ENCODE results near the gene GAS5. TPM values are rescaled to one million over a fixed set of nuclear protein-coding genes. Genes with fewer than 3 reads are reported as not detected.

The GAS5 gene
- total and polyA plus RNA-seq, 10 of the 15 experiments (the other 5 are each of a cell fraction or from before 2014, with no cell fraction given) = 289 to 1,137 (median 699) TPM

GRCh38 chr1:173863224-173864161 lies 4.3 kb downstream of the GAS5 start (continued):
- TF ChIP-seq PBX3 (IDR thresholded peaks at IDR 0.05; ENCODE audit: insufficient replicate concordance, low read depth, low read length) (no peak), PAX8 (IDR thresholded peaks at IDR 0.05) (no peak), ETV6 (conservative IDR thresholded peaks at IDR 0.05 in 1 of 2, IDR thresholded peaks at IDR 0.05 in 1 of 2; ENCODE audit: borderline replicate concordance in 1 of 2, low read depth in 1 of 2) (no peak), RELA (IDR thresholded peaks at IDR 0.05; ENCODE audit: borderline replicate concordance, partially characterized antibody) (no peak), SMC3 (IDR thresholded peaks at IDR 0.05; ENCODE audit: borderline replicate concordance, low read length) (no peak), GABPA (IDR thresholded peaks at IDR 0.05; ENCODE audit: low read depth) (no peak), MTA2 (IDR thresholded peaks at IDR 0.05; ENCODE audit: low read depth) (no peak), KAT2A (conservative IDR thresholded peaks at IDR 0.05; ENCODE audit: control insufficient read depth, low read depth, low read length) (no peak), E4F1 (IDR thresholded peaks at IDR 0.05; ENCODE audit: borderline replicate concordance, partially characterized antibody) (no peak), CTCF (IDR thresholded peaks at IDR 0.05 in 2 of 3, conservative IDR thresholded peaks at IDR 0.05 in 1 of 3; ENCODE audit: control insufficient read depth in 2 of 3, extremely low read depth in 1 of 3, insufficient read depth in 1 of 3, low read depth in 3 of 3, low read length in 3 of 3) (no peak), BHLHE40 (IDR thresholded peaks at IDR 0.05; ENCODE audit: borderline replicate concordance in 1 of 2, low read depth in 2 of 2, low read length in 1 of 2) (no peak), SIX5 (IDR thresholded peaks at IDR 0.05; ENCODE audit: low read depth, low read length, severe bottlenecking) (no peak), MYB (IDR thresholded peaks at IDR 0.05; ENCODE audit: borderline replicate concordance, low read depth, low read length) (no peak), CREB1 (IDR thresholded peaks at IDR 0.05; ENCODE audit: low read depth) (no peak), YY1 (IDR thresholded peaks at IDR 0.05; ENCODE audit: low read depth, low read length) (no peak), WRNIP1 (IDR thresholded peaks at IDR 0.05; ENCODE audit: borderline replicate concordance, low read depth, low read length) (no peak), IRF3 (IDR thresholded peaks at IDR 0.05) (no peak), HDGF (IDR thresholded peaks at IDR 0.05) (no peak), POLR2AphosphoS5 (IDR thresholded peaks at IDR 0.05; ENCODE audit: low read length) (peak; percentile 48; the same call in 1 of the 2 replicates), RAD51 (IDR thresholded peaks at IDR 0.05) (no peak), IKZF2 (IDR thresholded peaks at IDR 0.05) (0 out of 4 replicates have a peak, but pooled peaks of 1 of the 2 experiments have one; percentile 15)

Measured in GM12878 (cell line).